TTC549 (cell line): ENCODE measurements around the gene SNTB2.
"Not testable (repeated sequence)": the region's sequence is repeated elsewhere in the genome, so short reads cannot be mapped to it uniquely, and the experiment has no call there.

ENCODE experiments used
- FAIRE-seq: peaks from 2 replicates; lab custom pipeline; 2012; peaks lifted over from hg19 to GRCh38; lab: Jason Lieb, UNC

Gene SNTB2

GRCh38 chr16:69186642-69187445, at the start of gene SNTB2:
Gene SNTB2 (plus strand): TSS chr16:69187164. CDS start chr16:69187167, 3 bp downstream.
- FAIRE-seq, result no peak

- FAIRE-seq, result no peak
Observed at GRCh38 chr16:69138608-69139007, 48.4 kb upstream of the SNTB2 start.

- FAIRE-seq, result not testable (repeated sequence)
Observed at GRCh38 chr16:69139464-69139863, 47.5 kb upstream of the SNTB2 start.

- FAIRE-seq, result no peak
Observed at GRCh38 chr16:69141014-69141413, 46.0 kb upstream of the SNTB2 start.

- FAIRE-seq, result no peak
Observed at GRCh38 chr16:69141936-69142335, 45.0 kb upstream of the SNTB2 start.

- FAIRE-seq, result no peak
Observed at GRCh38 chr16:69143116-69143515, 43.8 kb upstream of the SNTB2 start.

- FAIRE-seq, result no peak
Observed at GRCh38 chr16:69145658-69146057, 41.3 kb upstream of the SNTB2 start.

GRCh38 chr16:69149621-69150020, 37.3 kb upstream of the SNTB2 start:
- FAIRE-seq, result not testable (repeated sequence)

- peak; percentile 94 for FAIRE-seq
Observed at GRCh38 chr16:69150146-69150865, 36.7 kb upstream of the SNTB2 start.

GRCh38 chr16:69157196-69157595, 29.8 kb upstream of the SNTB2 start:
- no peak for FAIRE-seq

- no peak for FAIRE-seq
Observed at GRCh38 chr16:69160192-69160591, 26.8 kb upstream of the SNTB2 start.

GRCh38 chr16:69165584-69165983, 21.4 kb upstream of the SNTB2 start:
- no peak for FAIRE-seq

GRCh38 chr16:69166221-69166833, 20.6 kb upstream of the SNTB2 start:
- FAIRE-seq, result no peak

GRCh38 chr16:69166946-69167930, 19.7 kb upstream of the SNTB2 start:
- no peak for FAIRE-seq

- FAIRE-seq, result no peak
Observed at GRCh38 chr16:69169051-69169450, 17.9 kb upstream of the SNTB2 start.

- no peak for FAIRE-seq
Observed at GRCh38 chr16:69169607-69170352, 17.2 kb upstream of the SNTB2 start.

- FAIRE-seq, result no peak
Observed at GRCh38 chr16:69171325-69172084, 15.5 kb upstream of the SNTB2 start.

GRCh38 chr16:69176033-69176800, 10.7 kb upstream of the SNTB2 start:
- FAIRE-seq, result no peak

- no peak for FAIRE-seq
Observed at GRCh38 chr16:69179328-69180010, 7.5 kb upstream of the SNTB2 start.
